Neuronal stem cell (in vitro differentiated cells): ENCODE measurements around the gene RNF149.
"Not testable (repeated sequence)": the region's sequence is repeated elsewhere in the genome, so short reads cannot be mapped to it uniquely, and the experiment has no call there.

Source experiments
- DNase-seq: peaks from one replicate; pipeline ENCODE4 v3.0.0-alpha.2; 2013; ENCODE audit warnings: low spot score
- H2AFZ ChIP-seq: one replicate; pipeline ENCODE4 v1.6.1; 2013; ENCODE audit warnings: mild to moderate bottlenecking, low read length, inconsistent platforms
- H2AK5ac ChIP-seq: 2 replicates; pipeline ENCODE4 v1.6.1; 2013; ENCODE audit warnings: low read depth, mild to moderate bottlenecking, inconsistent platforms, low read length, moderate library complexity, mixed read lengths
- H2BK120ac ChIP-seq: 2 replicates; pipeline ENCODE4 v1.6.1; 2013; ENCODE audit warnings: low read depth, mild to moderate bottlenecking, inconsistent platforms, low read length, moderate library complexity, mixed read lengths
- H2BK12ac ChIP-seq: one replicate; pipeline ENCODE4 v1.6.1; 2013; ENCODE audit warnings: low read length, inconsistent platforms
- H2BK15ac ChIP-seq: 2 replicates; pipeline ENCODE4 v1.6.1; 2013; ENCODE audit warnings: mild to moderate bottlenecking, low read length, inconsistent platforms, mixed read lengths
- H2BK5ac ChIP-seq: one replicate; pipeline ENCODE4 v1.6.1; 2013; ENCODE audit warnings: inconsistent platforms, mild to moderate bottlenecking, low read length, moderate library complexity
- H3K14ac ChIP-seq: one replicate; pipeline ENCODE4 v1.6.1; 2013; ENCODE audit warnings: low read length, inconsistent platforms
- H3K18ac ChIP-seq: 2 replicates; pipeline ENCODE4 v1.6.1; 2013; ENCODE audit warnings: low read length, inconsistent platforms
- H3K23ac ChIP-seq: 2 replicates; pipeline ENCODE4 v1.6.1; 2013; ENCODE audit warnings: low read depth, mild to moderate bottlenecking, mixed read lengths, low read length, inconsistent platforms; ENCODE audit not compliant: poor library complexity
- H3K27ac ChIP-seq: replicated peaks from 3 replicates; pipeline ENCODE4 v1.5.1; 2013; ENCODE audit warnings: low read length, inconsistent platforms
- H3K27me3 ChIP-seq, 3 experiments: 2 replicates each; pipeline ENCODE4 v1.6.1; 2013; ENCODE audit warnings: low read length in 3 of 3, mild to moderate bottlenecking in 2 of 3, inconsistent platforms in 1 of 3, low read depth in 1 of 3, mixed read lengths in 1 of 3, moderate library complexity in 1 of 3; ENCODE audit not compliant: control insufficient read depth in 3 of 3, insufficient read depth in 3 of 3
- H3K36me3 ChIP-seq, 2 donors: replicated peaks in 1 of 2; 2 replicates each; pipeline ENCODE4 v1.6.1; 2013; ENCODE audit warnings: low read length in 2 of 2; ENCODE audit not compliant: control insufficient read depth in 2 of 2, insufficient read depth in 2 of 2
- H3K4ac ChIP-seq: 2 replicates; pipeline ENCODE4 v1.6.1; 2013; ENCODE audit warnings: inconsistent platforms, mild to moderate bottlenecking, low read length, moderate library complexity
- H3K4me1 ChIP-seq, 2 donors: 1 replicate in 1 of 2; 2 replicates in 1 of 2; pipeline ENCODE4 v1.6.1; 2013; ENCODE audit warnings: low read length in 2 of 2, low read depth in 1 of 2; ENCODE audit not compliant: control insufficient read depth in 2 of 2, insufficient read depth in 1 of 2
- H3K4me2 ChIP-seq: one replicate; pipeline ENCODE4 v1.6.1; 2013; ENCODE audit warnings: mild to moderate bottlenecking, low read length, inconsistent platforms; ENCODE audit not compliant: insufficient read depth, poor library complexity, severe bottlenecking
- H3K4me3 ChIP-seq, 2 donors: 2 replicates each; pipeline ENCODE4 v1.5.1; 2013; ENCODE audit warnings: low read length in 2 of 2, mild to moderate bottlenecking in 2 of 2, inconsistent platforms in 1 of 2, moderate library complexity in 1 of 2
- H3K79me1 ChIP-seq: one replicate; pipeline ENCODE4 v1.6.1; 2013; ENCODE audit warnings: low read depth, mild to moderate bottlenecking, inconsistent platforms, low read length, moderate library complexity
- H3K9ac ChIP-seq: one replicate; pipeline ENCODE4 v1.6.1; 2013; ENCODE audit warnings: mild to moderate bottlenecking, low read depth, low read length, inconsistent platforms; ENCODE audit not compliant: poor library complexity
- H3K9me3 ChIP-seq, 2 donors: replicated peaks in 1 of 2; 2 replicates each; pipeline versions ENCODE3 to v1.6.1; 2013; ENCODE audit warnings: low read length in 2 of 2, mild to moderate bottlenecking in 2 of 2, inconsistent platforms in 1 of 2, low read depth in 1 of 2, mixed read lengths in 1 of 2, moderate library complexity in 1 of 2; ENCODE audit not compliant: control insufficient read depth in 2 of 2, insufficient read depth in 1 of 2
- H4K8ac ChIP-seq: one replicate; pipeline ENCODE4 v1.6.1; 2013; ENCODE audit warnings: low read depth, mild to moderate bottlenecking, inconsistent platforms, low read length, moderate library complexity
- H4K91ac ChIP-seq: one replicate; pipeline ENCODE4 v1.6.1; 2013; ENCODE audit warnings: low read length, low read depth, mild to moderate bottlenecking, inconsistent platforms; ENCODE audit not compliant: poor library complexity
- WGBS, 2 donors: extraction: QIAGEN DNeasy Blood & Tissue Kit; methylation state at CpG; one replicate each; pipeline ENCODE4 v1.1.7; 2013; ENCODE audit warnings: missing lambda C conversion rate in 2 of 2, mixed read lengths in 1 of 2; ENCODE audit not compliant: insufficient read length in 2 of 2, insufficient replicate concordance in 1 of 2; ENCODE audit errors: extremely low coverage in 2 of 2; 5-methylcytosine and 5-hydroxymethylcytosine counted together

The RNF149 gene

DNA sequence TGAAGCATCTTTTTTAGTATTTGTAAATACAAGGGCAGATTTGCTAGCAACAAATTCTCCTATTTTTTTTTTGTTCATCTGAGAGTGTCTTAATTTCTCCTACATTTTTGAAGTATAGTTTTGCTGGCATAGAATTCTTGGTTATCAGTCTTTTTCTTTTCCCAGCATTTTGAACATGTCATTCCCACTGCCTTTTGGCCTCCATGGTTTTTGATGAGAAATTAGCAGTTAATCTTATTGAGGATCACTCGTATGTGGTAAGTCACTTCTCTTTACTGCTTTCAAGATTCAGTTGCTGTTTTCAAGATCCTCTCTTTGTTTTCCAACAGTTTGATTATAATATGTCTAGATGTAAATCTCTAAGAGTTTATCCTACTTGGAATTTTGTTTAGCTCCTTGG lies 16.9 kb upstream of the RNF149 start:
- Histone ChIP-seq H2BK5ac (no peak overlapping the region), H3K27me3 (no peaks in the 10 kb centered on the region), H2BK15ac (no peak overlapping the region), H3K4me3 (no peak overlapping the region), H3K9ac (no peak overlapping the region), H4K8ac (no peak overlapping the region), H3K9me3 (peaks cover 0 to 7% of the 10 kb centered on the region in 2 donors), H4K91ac (no peak overlapping the region), H3K36me3 (no peaks in the 10 kb centered on the region), H2BK12ac (no peak overlapping the region), H3K18ac (no peak overlapping the region), H3K23ac (no peak overlapping the region), H3K4me1 (peaks cover 3 to 10% of the 10 kb centered on the region in 2 donors), H3K14ac (no peak overlapping the region), H2AFZ (no peak overlapping the region), H2AK5ac (no peak overlapping the region), H3K79me1 (no peaks in the 10 kb centered on the region), H3K4ac (no peak overlapping the region), H3K27ac (no peak overlapping the region), H2BK120ac (no peak overlapping the region), H3K4me2 (no peak overlapping the region)
- WGBS, 2 donors = no CpG with 5 or more reads among the region's 1 CpG
- no peak for DNase-seq

DNA sequence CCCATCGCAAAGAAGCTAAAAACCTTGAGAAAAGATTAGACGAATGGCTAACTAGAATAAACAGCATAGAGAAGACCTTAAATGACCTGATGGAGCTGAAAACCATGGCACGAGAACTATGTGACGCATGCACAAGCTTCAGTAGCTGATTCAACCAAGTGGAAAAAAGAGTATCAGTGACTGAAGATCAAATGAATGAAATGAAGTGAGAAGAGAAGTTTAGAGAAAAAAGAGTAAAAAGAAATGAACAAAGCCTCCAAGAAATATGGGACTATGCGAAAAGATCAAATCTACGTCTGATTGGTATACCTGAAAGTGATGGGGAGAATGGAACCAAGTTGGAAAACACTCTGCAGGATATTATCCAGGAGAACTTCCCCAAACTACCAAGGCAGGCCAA lies 8.1 kb upstream of the RNF149 start:
- not testable (repeated sequence) for H3K79me1 ChIP-seq, H4K91ac ChIP-seq, H3K9ac ChIP-seq, H4K8ac ChIP-seq, DNase-seq, H2BK12ac ChIP-seq, H3K27me3 ChIP-seq, H2BK15ac ChIP-seq, H3K36me3 ChIP-seq, H2BK5ac ChIP-seq, H3K23ac ChIP-seq, H3K18ac ChIP-seq, H2AK5ac ChIP-seq, H2BK120ac ChIP-seq, H2AFZ ChIP-seq, H3K4me1 ChIP-seq, H3K4me3 ChIP-seq, H3K4me2 ChIP-seq, H3K27ac ChIP-seq, H3K4ac ChIP-seq, H3K14ac ChIP-seq, H3K9me3 ChIP-seq
- WGBS, 2 donors = no CpG with 5 or more reads among the region's 6 CpGs

DNA sequence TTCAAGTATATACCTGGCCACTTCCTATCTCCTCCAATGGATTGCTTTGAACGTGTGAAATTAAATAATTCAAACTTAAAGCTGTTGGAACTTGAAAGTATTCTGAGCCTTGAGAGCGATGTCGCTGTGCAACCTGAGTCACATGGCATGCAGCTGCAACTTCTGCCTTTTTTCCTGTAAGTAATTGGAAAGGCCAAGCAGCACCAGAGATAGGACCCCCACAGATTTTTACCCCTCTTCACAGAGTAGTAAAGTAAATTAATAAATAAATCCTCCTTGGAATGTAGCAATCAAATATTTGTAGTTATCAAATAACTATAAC lies 3.2 kb upstream of the RNF149 start:
- H3K27me3 ChIP-seq = peaks cover 0 to 13% (median 0%) of the 10 kb centered on the region in 3 experiments
- H3K14ac ChIP-seq = no peak overlapping the region
- peaks cover 3 to 9% of the 10 kb centered on the region in 2 donors for H3K4me1 ChIP-seq
- H3K23ac ChIP-seq = no peak overlapping the region
- no peak for DNase-seq
- no peak overlapping the region for H2BK15ac ChIP-seq
- no peak overlapping the region for H3K4me3 ChIP-seq
- no peak overlapping the region for H2BK120ac ChIP-seq
- H3K9me3 ChIP-seq = no peaks in the 10 kb centered on the region
- H2BK12ac ChIP-seq = no peak overlapping the region
- no peak overlapping the region for H3K9ac ChIP-seq
- no peak overlapping the region for H3K4me2 ChIP-seq
- H2AFZ ChIP-seq = no peak overlapping the region
- no peaks in the 10 kb centered on the region for H3K36me3 ChIP-seq
- H3K4ac ChIP-seq = no peak overlapping the region
- no peak overlapping the region for H3K18ac ChIP-seq
- WGBS, 2 donors = no CpG with 5 or more reads among the region's 3 CpGs
- no peak overlapping the region for H2BK5ac ChIP-seq
- H2AK5ac ChIP-seq = no peak overlapping the region
- no peak overlapping the region for H3K27ac ChIP-seq
- no peak overlapping the region for H4K8ac ChIP-seq
- no peak overlapping the region for H4K91ac ChIP-seq
- no peaks in the 10 kb centered on the region for H3K79me1 ChIP-seq

DNA sequence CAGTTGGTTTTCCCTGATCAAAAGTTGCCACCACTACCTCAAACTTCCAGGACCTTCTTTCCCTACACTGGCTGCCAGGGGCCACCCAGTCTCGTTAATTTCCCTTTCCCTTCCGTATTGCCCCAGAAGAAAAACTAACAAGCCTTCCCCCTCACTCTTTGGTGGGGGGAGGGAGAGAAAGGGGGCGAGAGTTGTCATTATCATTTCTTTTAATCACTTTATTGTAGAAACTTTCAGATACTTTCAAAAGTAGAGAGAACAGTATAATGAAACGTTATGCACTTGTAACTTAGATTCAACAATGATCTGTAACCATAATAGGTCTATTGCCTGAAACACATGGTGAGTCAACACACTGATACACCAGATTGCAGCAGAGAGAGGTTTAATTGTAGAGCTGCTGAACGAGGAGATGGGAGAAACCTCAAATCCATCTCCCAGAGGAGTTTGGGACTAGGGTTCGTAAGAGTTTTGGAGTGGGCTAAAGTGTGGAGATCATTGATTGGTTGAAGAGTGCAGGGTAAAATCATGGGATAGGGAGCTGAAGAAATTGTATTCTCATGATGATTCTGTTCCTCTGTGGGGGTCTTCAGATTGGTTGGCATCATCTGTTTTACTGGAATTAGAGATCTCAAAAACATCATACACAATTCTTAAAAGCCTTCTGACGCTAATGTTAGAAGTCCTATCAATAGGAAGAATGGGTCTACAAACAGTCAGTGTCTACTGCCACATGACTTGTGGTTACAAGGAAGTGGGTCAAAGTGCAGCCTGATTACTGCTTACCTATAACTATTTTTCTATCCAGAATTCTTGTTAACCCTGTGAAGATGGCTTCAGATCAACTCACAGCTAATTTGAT lies 2.6 kb upstream of the RNF149 start:
- no peak for DNase-seq
- no peak overlapping the region for H2AFZ ChIP-seq
- no peak overlapping the region for H3K9ac ChIP-seq
- no peak overlapping the region for H3K14ac ChIP-seq
- no peak overlapping the region for H3K4me2 ChIP-seq
- no peak overlapping the region for H2BK15ac ChIP-seq
- no peak overlapping the region for H3K23ac ChIP-seq
- peaks cover 3% of the 10 kb centered on the region for H3K79me1 ChIP-seq
- H3K18ac ChIP-seq = no peak overlapping the region
- H2BK12ac ChIP-seq = no peak overlapping the region
- H4K91ac ChIP-seq = no peak overlapping the region
- H3K36me3 ChIP-seq = peaks cover 0 to 4% of the 10 kb centered on the region in 2 donors
- no peak overlapping the region for H2BK5ac ChIP-seq
- peaks cover 7 to 9% of the 10 kb centered on the region in 2 donors for H3K4me1 ChIP-seq
- no CpG with 5 or more reads among the region's 7 CpGs for WGBS, 2 donors
- H2AK5ac ChIP-seq = no peak overlapping the region
- no peaks in the 10 kb centered on the region for H3K9me3 ChIP-seq
- H2BK120ac ChIP-seq = no peak overlapping the region
- no peak overlapping the region for H4K8ac ChIP-seq
- H3K27me3 ChIP-seq = peaks cover 0 to 13% (median 0%) of the 10 kb centered on the region in 3 experiments
- H3K4ac ChIP-seq = no peak overlapping the region
- no peak overlapping the region for H3K27ac ChIP-seq
- H3K4me3 ChIP-seq = no peak overlapping the region
